Measurements from ENCODE around the gene ULK4.

DNA sequence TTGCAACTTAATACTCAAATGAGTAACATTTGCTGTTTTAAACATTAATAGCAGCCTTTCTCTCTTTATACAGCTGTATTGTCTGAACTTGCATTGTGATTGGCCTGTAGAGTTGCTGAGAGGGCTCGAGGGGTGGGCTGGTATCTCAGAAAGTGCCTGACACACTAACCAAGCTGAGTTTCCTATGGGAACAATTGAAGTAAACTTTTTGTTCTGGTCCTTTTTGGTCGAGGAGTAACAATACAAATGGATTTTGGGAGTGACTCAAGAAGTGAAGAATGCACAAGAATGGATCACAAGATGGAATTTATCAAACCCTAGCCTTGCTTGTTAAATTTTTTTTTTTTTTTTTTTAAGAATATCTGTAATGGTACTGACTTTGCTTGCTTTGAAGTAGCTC, 722.3 kb downstream of the ULK4 start:
- TF ChIP-seq, protein P1, sequence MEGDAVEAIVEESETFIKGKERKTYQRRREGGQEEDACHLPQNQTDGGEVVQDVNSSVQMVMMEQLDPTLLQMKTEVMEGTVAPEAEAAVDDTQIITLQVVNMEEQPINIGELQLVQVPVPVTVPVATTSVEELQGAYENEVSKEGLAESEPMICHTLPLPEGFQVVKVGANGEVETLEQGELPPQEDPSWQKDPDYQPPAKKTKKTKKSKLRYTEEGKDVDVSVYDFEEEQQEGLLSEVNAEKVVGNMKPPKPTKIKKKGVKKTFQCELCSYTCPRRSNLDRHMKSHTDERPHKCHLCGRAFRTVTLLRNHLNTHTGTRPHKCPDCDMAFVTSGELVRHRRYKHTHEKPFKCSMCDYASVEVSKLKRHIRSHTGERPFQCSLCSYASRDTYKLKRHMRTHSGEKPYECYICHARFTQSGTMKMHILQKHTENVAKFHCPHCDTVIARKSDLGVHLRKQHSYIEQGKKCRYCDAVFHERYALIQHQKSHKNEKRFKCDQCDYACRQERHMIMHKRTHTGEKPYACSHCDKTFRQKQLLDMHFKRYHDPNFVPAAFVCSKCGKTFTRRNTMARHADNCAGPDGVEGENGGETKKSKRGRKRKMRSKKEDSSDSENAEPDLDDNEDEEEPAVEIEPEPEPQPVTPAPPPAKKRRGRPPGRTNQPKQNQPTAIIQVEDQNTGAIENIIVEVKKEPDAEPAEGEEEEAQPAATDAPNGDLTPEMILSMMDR (IDR thresholded peaks at IDR 0.05), result no peak
- TF ChIP-seq POLR2A (IDR thresholded peaks at IDR 0.05), result no peak
- TF ChIP-seq EP300 (IDR thresholded peaks at IDR 0.05), result no peak
